HG03060 (cell line): ENCODE data around the gene ENTREP3.
"Not testable (repeated sequence)": the region's sequence is repeated elsewhere in the genome, so short reads cannot be mapped to it uniquely, and the experiment has no call there.

ENCODE experiments used
- ATAC-seq: cut with Tn5 transposase; IDR thresholded peaks from one replicate; pipeline ENCODE4 v1.9.1; 2021; ENCODE audit warnings: low read depth, moderate number of reproducible peaks; ENCODE audit not compliant: unreplicated experiment

ENTREP3 gene, protein sequence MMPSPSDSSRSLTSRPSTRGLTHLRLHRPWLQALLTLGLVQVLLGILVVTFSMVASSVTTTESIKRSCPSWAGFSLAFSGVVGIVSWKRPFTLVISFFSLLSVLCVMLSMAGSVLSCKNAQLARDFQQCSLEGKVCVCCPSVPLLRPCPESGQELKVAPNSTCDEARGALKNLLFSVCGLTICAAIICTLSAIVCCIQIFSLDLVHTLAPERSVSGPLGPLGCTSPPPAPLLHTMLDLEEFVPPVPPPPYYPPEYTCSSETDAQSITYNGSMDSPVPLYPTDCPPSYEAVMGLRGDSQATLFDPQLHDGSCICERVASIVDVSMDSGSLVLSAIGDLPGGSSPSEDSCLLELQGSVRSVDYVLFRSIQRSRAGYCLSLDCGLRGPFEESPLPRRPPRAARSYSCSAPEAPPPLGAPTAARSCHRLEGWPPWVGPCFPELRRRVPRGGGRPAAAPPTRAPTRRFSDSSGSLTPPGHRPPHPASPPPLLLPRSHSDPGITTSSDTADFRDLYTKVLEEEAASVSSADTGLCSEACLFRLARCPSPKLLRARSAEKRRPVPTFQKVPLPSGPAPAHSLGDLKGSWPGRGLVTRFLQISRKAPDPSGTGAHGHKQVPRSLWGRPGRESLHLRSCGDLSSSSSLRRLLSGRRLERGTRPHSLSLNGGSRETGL

DNA sequence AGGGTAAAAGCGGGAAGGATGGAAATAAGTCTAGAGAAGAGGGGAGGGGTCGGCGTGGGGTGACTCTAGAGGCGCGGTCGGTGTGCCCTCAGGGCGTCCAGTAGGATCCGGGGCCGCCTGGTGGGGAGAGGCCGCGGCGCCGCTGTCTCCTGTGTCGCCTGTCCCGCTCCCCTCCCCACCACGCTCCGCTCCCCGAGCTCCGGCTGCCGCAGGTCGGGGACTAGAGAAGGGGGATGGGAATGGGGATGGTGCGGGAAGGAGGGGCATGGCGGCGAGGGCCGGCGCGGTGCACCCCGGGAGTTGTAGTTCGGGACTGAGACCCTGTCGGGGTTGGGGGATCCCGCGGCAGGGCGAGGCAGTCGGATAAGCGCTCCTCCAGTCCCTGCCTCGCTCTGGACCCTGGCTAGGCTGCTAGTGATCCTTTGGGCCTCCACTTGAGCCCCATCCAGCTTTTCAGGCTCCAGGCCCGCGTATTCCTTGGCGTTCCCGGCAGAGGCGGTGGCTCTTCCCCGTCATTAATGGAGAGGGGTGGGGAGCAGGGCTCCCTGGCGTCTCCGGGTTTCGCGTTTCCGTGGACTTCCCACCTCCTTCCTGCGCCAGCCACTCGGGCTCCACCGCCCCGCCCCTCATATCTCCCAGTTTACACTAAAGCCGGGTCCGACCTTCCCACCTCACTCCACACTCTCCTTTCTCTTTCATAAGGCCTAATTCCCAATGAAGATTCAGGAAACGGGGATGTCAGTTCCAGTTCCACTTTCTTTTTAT, at the start of gene ENTREP3:
Gene ENTREP3, minus strand, starts transcription at position 241 of the 765 bp plus-strand sequence. CDS start 606 bp downstream, outside the sequence.
- ATAC-seq: no peak

DNA sequence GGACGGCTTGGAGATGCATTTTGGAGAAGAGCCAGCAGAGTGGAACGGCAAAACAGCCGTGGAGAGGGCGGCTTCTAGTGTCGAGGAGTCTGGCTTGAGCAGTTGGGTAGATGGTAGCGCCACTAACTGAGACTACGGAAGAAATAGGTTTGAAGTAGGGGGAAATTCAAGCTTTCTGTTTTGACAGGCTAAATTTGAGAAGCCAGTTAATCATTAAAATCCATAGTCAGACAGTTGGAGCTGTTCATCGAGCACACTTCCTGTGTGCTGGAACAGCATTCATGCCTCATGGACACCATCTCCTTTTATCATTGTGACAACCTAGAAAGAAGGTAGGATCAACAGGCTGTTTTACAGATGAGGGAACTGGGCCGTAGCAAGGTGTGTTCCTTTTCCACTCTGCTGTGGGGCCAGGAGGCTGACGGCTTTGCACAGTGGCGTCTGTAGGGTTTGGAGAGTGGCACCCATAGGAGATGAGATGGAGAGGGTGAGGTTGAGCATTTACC, 49.3 kb upstream of the ENTREP3 start:
- no peak for ATAC-seq

DNA sequence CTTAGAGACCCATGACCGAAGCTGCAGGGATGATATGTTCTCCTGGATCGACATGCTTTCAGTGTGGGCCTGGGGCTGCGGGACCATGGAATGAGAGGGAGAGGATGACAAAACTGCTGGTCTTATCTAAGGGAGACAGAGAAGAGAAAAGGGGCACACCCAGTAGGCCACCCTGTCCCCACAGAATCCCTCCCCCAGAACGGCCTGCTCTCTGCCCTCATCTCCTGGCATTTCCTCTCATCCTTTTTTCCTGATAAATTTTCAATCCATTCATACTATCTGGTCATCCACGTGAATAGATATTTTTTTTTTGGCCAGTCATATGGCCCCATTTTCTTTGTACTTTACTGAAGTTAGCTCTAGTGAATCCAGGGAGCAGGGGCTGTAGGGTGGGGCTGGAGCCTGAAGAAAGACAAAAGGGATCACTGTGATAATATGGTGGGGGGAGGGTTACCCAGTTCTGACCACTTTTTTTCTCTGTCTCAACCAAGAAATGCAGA, 46.1 kb upstream of the ENTREP3 start, which contains the start of gene PKLR:
Gene PKLR, minus strand, starts transcription at position 97 of the 500 bp plus-strand sequence. Its CDS starts 43 bp downstream, at position 54.
- ATAC-seq: no peak

DNA sequence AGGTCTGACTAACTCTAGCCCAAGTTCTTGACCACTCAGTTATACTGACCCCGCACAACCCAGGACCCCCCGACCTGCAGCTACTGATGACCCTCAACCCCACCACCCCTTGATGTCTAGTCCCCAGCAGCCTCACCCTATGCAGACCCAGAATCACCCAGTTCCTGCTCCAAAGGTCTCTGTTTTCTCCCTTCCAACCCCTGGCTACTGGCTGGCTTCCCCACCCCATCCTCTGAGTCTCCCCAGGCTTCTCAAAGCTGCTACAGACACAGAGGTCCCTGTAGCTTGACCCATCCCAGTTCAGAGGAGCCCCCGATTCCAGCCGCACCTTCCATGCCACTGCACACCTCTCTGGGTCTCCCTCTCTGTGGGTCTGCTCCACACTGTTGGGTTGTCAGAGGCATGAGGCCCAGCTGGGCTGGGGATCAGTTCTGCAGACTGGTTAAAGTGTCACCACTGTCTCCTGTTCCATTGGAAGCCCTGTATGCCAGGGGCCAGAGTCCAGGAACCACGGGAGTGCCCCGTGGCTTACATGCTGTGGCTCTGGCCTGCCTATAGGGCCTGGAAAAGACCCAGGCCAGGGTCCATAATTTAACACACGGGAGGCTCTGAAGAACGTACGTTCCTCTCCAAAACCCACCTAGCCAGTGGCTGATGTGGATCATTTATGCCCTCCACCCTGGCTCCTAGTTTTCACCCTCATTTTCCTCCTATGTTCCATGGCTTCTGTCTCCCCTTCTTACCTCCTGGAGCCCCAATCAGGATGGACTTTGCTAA, 45.5 kb upstream of the ENTREP3 start:
- no peak for ATAC-seq

DNA sequence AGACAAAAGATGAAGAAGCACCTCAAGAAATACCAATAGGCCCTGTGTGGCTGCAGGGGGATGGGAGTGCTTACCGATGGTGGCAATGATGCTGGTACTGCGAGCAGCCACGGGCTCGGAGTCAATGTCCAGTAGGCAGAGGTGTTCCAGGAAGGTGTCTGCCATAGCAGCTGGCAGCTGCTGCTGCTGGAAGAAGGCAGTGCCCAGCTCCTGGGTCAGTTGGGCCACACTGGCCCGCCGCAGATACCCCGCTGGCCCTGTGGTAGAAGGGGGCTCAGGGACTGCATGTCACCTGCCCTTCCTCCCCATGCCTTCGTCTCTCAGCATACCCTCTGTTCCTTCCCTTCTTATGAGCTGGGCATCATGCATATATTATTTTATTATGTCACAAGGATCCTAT, 44.7 kb upstream of the ENTREP3 start:
- ATAC-seq: no peak

DNA sequence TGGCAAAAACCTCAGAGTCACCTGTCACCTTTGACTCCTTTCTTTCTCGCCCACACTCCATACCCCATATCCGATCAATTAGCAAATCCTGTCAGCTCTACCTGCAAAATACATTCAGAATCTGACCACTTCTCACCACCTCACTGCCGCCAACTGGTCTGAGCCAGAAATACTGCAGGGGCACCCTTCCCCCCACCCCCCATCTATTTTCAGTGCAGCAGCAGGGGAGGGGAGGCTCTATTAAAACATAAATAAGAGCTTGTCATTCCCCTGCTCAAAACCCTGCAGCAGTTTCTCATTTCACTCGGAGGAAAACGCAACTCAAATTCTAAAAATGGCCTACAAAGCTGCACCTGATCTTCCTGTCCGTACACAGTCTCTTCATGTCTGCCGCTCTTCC, 42.1 kb upstream of the ENTREP3 start:
- no peak for ATAC-seq

DNA sequence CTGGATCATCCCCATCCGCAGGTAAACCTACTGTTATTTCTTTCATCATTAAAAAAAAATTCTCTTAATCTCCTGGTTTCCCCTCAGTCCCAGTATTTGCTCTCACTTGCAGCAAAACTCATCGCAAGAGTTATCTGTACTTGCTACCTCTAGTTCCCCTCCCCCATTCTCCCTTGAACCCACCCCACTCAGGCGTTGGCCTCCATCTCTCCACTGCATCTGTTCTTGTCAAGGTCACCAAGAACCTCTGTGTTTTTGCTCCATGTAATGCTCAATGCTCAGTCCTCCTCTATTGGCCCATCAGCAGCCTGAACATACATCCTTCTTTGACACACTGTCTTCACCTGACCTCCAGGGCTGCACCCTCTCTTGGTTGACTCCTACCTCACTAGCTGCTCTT, 41.4 kb upstream of the ENTREP3 start:
- ATAC-seq: no peak

DNA sequence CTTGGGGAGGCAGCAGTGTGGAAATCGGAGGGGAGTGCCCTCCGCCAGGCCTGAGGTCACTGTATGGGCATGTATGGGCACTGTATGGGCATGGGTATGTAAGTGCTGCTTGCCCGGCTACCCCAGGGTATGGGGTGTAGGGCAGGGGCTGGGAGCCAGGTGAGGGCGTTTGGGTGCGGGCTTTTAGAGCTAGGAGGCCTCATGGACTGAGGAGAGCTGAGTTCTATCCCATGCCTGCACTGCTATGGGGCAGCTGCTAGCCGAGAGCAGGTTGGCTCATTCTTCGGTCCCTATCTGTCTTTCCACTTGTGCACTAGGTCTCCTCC, 40.6 kb upstream of the ENTREP3 start:
- ATAC-seq: no peak

DNA sequence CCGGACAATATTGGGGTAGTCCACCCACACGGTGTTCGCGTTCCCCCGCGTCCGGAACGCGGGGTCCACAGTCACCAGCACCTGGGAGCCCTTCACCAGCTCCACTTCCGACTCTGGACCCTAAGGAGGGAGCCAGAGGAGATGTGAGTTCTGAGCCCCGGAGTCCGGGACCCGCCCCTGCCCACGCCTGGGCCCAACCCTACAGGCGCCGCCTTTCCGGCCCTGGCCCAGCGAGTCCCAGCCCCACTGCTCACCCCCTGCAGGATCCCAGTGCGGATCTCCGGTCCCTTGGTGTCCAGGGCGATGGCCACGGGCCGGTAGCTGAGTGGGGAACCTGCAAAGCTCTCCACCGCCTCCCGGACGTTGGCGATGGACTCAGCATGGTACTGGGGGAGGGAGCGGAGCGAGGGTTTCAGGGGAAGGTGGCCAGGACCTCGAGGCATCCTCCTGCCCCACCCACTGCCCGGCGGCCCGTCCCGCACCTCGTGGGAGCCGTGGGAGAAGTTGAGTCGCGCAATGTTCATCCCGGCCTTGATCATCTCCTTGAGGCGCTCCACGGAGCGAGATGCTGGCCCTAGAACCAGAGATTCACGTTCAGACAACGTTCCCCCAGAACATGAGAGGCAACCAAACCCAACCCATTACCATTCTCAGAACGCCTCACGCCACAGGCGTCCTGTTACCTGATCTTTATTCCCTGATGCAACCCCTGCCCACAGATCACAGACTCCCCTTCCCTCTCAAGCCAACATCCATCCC, 40.1 kb upstream of the ENTREP3 start:
- ATAC-seq: no peak

DNA sequence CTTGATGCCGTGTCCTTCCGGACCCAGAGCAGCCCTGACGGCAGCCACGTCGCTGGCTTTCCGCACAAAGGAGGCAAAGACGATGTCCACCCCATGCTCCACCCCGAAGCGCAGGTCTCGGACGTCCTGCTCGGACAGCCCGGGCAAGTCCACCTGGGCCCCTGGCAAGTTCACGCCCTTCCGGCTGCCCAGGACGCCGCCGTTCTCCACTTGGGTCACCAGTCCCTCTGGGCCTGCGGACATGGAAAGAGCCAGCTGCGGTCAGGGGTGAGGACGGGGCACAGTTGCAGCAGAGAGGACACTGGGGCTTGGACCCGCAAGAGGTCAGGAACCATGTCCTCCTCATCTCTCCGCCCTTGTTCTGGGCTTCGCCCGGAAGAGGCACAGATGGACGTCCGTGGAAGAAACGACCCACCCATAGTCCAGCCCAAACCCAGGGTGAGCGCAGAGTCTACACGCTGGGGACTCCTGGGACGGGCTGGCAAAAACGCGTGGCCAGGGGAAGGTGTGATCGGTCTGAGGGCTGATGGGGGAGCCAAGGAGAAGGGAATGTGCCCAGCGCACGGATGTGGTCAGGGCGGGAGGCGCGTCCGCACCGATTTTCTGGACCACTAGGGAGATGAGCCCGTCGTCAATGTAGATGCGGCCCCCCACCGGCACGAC, 39.4 kb upstream of the ENTREP3 start:
- no peak for ATAC-seq

DNA sequence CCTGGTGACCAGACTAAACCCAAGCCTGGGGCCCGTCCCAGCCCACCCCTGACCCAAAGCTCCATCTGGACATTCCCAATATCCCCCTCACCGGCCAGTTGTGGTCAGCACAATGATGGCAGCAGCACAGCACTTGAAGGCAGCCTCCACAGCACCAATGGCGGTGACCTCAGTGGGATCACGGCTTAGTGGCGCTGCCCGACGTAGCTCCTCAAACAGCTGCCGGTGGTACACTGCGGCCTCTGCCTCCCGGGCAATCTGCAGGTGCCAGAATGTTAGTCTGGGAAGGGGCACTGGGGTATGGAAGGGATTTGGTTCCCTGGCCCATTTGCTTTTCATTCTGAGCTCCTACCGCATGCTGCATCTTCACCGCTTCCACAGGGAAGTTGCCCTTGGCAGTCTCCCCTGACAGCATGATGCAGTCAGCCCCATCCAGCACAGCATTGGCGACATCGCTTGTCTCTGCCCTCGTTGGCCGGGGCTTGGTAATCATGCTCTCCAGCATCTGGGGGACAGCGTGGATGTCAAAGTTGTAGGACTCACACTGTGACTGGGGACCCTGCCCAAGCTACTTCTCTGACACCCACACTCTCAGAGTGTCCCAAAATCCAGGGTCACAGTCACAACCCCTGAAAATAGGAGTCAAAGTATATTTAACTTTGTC, 37.9 kb upstream of the ENTREP3 start:
- ATAC-seq: no peak

DNA sequence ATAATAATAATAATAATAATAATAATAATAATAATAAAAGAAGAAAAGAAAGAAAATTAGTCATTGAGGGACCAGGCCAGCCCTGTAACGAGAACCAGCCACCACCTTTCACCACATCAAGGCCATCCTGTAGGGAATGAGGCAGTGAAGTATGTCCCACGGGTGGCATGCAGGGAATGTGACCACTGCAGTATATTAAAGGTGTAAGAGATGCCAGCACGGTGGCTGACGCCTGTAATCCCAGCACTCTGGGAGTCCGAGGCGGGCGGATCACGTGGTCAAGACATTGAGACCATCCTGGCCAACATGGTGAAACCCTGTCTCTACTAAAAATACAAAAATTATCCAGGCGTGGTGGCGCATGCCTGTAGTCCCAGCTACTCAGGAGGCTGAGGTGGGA, 35.7 kb upstream of the ENTREP3 start:
- not testable (repeated sequence) for ATAC-seq

DNA sequence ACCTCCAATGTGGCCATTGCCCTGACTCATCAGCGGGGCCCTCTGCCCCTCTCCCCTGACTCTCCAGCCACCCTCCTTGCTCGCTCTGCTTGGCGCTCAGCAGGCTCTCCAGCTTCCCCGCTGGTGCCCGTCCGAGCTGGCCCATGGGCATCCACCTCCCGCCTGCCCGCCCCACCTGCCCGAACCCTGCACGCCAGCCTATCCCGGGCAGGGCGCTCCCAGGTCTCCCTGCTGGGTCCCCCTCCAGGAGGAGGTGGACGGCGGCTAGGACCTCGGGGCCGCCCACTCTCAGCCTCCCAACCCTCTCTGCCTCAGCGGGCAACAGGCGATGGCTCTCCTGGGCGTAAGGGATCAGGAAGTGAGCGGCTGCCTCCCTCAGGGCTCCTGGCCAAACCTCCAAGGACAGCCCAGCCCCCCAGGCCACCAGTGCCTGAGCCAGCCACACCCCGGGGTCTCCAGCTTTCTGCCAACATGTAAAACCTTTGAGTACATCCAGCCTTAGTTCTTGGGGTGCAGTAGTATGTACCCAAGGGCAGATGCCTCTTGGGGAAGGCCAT, 32.8 kb upstream of the ENTREP3 start:
- no peak for ATAC-seq

DNA sequence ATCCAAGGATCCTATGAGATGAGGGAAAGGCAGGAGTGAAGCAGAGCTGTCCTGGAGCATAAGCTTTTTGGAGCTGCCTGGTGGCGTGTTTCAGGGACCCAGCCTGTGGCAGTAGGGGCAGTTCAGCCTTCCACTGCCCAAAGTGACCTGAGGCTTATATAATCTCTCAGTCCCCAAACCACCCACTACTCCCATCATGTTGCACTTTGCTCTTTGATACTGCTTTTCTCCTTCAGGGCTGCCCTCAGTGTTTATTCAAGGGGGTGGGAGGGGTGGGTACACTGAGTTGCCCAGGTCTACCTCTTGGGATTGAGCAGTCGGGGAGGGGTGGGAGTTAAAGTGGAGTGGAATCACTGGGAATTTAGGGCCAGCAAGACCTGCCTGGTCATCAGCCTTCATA, 31.3 kb upstream of the ENTREP3 start:
- no peak for ATAC-seq

DNA sequence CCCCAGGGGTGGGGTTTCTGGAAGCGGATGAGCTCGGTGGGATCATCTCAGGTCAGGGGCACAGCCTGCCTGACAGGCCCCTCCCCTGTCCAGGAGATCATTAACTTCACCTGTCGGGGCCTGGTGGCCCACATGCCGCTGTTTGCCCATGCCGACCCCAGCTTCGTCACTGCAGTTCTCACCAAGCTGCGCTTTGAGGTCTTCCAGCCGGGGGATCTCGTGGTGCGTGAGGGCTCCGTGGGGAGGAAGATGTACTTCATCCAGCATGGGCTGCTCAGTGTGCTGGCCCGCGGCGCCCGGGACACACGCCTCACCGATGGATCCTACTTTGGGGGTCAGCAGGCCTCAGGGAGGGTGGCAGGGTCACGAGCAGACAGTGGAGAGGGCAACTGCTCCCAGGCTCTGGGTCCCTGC, 30.4 kb upstream of the ENTREP3 start:
- no peak for ATAC-seq

DNA sequence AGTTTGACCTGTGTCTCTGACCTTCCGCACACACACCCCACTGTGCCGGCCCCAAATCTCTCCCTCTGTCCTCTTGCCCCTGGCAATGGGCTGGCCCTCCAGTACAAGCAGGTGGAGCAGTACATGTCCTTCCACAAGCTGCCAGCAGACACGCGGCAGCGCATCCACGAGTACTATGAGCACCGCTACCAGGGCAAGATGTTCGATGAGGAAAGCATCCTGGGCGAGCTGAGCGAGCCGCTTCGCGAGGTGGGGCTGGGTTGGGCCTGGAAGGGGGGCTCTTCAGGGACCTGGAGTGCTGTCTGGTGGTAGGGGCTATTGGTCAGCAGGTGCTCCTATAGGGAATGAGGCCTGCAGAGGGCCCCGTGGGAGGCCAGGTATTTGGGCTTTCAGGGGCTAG, 29.8 kb upstream of the ENTREP3 start:
- no peak for ATAC-seq

DNA sequence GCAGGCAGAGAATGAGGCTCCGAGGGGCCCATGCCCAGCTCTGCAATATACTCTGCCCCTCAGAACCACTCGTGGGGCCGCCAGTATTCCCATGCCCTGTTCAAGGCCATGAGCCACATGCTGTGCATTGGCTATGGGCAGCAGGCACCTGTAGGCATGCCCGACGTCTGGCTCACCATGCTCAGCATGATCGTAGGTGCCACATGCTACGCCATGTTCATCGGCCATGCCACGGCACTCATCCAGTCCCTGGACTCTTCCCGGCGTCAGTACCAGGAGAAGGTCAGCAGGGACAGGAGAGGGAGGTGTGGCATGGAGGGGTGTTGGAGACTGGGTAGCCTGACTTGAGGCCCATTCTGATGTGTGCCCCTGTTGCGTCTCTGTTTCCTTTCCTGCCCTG, 29.2 kb upstream of the ENTREP3 start:
- no peak for ATAC-seq

DNA sequence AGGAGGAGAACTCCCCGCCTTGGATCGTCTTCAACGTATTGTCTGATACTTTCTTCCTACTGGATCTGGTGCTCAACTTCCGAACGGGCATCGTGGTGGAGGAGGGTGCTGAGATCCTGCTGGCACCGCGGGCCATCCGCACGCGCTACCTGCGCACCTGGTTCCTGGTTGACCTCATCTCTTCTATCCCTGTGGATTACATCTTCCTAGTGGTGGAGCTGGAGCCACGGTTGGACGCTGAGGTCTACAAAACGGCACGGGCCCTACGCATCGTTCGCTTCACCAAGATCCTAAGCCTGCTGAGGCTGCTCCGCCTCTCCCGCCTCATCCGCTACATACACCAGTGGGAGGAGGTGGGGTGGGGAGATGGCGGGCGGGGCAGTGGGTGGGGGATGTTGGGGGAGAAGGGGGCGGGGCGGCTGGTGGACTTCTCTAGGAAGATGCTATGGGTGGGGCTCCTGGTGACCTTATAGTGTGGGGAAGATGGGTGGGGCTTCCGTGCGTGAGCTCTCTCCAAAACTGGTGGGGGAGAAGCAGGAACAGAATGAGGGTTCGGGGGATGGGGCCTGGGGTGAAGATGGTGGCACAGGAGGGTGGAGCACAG, 27.3 kb upstream of the ENTREP3 start:
- ATAC-seq: no peak
